ENCODE data around the gene NTF3.

Gene NTF3

DNA sequence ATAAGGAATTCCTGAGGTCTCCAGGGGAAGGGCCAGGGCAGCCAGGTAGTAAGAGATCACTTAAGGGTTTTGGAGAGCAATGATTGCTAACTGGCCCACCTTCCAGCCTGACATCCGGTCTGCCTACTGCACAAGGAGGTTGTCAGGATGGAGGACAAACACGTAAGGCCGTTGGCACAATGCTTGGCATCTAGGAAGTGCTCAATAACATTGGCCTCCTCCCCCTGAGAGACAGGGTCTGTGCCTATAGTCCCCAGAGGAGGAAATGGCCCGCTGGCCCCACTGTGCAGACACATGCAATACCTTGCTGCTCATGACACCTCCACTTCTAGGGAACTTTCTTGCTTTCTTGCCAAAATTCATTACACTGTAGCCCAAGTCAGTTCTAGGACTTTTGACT, 73.2 kb downstream of the NTF3 start:
- FAIRE-seq = no peak
- DNase-seq (ENCODE audit: insufficient read length, low spot score) = no peak
- TF ChIP-seq TAF1 (IDR thresholded peaks at IDR 0.05; ENCODE audit: low read depth, low read length) = no peak
- no peak for TF ChIP-seq POU2F2 (IDR thresholded peaks at IDR 0.05; ENCODE audit: low read depth, low read length)
- no peak for TF ChIP-seq POLR2A (IDR thresholded peaks at IDR 0.05; ENCODE audit: low read depth, low read length)
- no peak for TF ChIP-seq POLR2AphosphoS5 (IDR thresholded peaks at IDR 0.05; ENCODE audit: low read depth, low read length)
- TF ChIP-seq SPI1 (IDR thresholded peaks at IDR 0.05; ENCODE audit: low read depth, low read length) = no peak
- TF ChIP-seq PAX5 (IDR thresholded peaks at IDR 0.05; ENCODE audit: insufficient read depth, low read length, severe bottlenecking) = no peak

DNA sequence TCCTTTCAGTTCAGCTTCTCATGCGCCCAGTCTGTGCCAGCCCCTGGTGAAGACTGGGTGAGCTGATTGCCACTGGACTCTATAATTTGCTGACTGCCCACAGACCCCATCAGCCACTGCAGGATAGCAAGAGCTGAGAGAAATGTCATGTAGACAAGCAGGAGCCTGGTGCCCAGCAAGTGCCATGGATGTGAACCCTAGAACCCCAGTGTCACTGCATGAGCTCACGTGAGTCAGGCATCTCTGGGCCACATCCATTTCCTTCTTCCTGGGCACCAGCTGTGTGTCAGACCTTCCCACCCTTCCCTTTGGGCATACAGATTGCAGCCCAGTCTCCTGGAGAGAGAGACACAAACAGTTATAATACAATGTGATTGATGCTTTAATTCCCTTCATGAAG, 73.8 kb downstream of the NTF3 start:
- FAIRE-seq (no peak), DNase-seq (ENCODE audit: insufficient read length, low spot score) (no peak)
- TF ChIP-seq PAX5 (IDR thresholded peaks at IDR 0.05; ENCODE audit: insufficient read depth, low read length, severe bottlenecking) (no peak), SPI1 (IDR thresholded peaks at IDR 0.05; ENCODE audit: low read depth, low read length) (no peak), POLR2AphosphoS5 (IDR thresholded peaks at IDR 0.05; ENCODE audit: low read depth, low read length) (no peak), POLR2A (IDR thresholded peaks at IDR 0.05; ENCODE audit: low read depth, low read length) (no peak)

DNA sequence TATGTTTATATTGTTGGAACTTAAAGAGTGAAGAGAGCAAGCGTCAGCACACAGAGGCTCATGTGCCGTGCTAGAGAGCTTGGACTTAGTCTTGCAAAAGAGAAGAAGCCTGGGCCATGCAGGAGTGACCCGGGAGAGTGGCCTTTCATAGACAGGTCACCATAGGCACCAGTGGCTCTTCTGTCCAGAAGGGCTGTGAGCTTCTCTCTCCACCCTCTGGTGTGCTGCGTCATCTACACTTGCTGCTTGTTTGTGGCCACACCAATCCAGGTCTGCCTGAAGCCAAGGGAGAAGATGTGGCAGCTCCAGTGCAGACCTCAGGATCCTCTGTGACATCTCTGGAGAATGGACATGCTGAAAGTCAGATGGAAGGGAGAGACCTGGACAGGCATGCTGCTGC, 74.4 kb downstream of the NTF3 start:
- no peak for TF ChIP-seq SPI1 (IDR thresholded peaks at IDR 0.05; ENCODE audit: low read depth, low read length)
- TF ChIP-seq TAF1 (IDR thresholded peaks at IDR 0.05; ENCODE audit: low read depth, low read length) = no peak
- no peak for TF ChIP-seq POLR2AphosphoS5 (IDR thresholded peaks at IDR 0.05; ENCODE audit: low read depth, low read length)
- TF ChIP-seq POLR2A (IDR thresholded peaks at IDR 0.05; ENCODE audit: low read depth, low read length) = no peak
- no peak for TF ChIP-seq POU2F2 (IDR thresholded peaks at IDR 0.05; ENCODE audit: low read depth, low read length)
- TF ChIP-seq PAX5 (IDR thresholded peaks at IDR 0.05; ENCODE audit: insufficient read depth, low read length, severe bottlenecking) = no peak
- DNase-seq (ENCODE audit: insufficient read length, low spot score) (no peak), FAIRE-seq (no peak)

DNA sequence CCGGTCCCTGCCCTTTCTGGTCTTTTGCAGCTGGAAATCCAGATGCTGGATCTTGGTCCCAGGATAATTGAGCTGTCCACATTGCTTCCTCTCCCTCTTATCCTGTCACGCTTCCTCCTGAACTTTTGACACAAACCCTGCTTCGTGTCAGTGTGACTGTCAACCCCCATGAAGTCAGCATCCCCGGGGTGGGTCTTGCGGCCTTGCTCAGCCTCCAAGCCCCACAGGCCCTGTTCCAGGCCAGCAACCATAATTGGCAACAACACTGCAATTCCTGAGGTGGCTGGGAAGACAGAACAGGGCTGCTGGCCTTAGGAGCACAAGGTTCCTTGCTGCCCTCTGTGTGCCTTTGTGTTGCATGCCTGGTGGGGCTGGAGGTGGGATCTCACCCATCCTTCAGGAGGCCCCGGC, 74.9 kb downstream of the NTF3 start:
- DNase-seq (ENCODE audit: insufficient read length, low spot score) (no peak), FAIRE-seq (no peak)
- TF ChIP-seq POLR2A (IDR thresholded peaks at IDR 0.05; ENCODE audit: low read depth, low read length) = no peak
- TF ChIP-seq SPI1 (IDR thresholded peaks at IDR 0.05; ENCODE audit: low read depth, low read length) = no peak
- TF ChIP-seq TAF1 (IDR thresholded peaks at IDR 0.05; ENCODE audit: low read depth, low read length) = no peak
- no peak for TF ChIP-seq POU2F2 (IDR thresholded peaks at IDR 0.05; ENCODE audit: low read depth, low read length)
- no peak for TF ChIP-seq PAX5 (IDR thresholded peaks at IDR 0.05; ENCODE audit: insufficient read depth, low read length, severe bottlenecking)
- no peak for TF ChIP-seq POLR2AphosphoS5 (IDR thresholded peaks at IDR 0.05; ENCODE audit: low read depth, low read length)

DNA sequence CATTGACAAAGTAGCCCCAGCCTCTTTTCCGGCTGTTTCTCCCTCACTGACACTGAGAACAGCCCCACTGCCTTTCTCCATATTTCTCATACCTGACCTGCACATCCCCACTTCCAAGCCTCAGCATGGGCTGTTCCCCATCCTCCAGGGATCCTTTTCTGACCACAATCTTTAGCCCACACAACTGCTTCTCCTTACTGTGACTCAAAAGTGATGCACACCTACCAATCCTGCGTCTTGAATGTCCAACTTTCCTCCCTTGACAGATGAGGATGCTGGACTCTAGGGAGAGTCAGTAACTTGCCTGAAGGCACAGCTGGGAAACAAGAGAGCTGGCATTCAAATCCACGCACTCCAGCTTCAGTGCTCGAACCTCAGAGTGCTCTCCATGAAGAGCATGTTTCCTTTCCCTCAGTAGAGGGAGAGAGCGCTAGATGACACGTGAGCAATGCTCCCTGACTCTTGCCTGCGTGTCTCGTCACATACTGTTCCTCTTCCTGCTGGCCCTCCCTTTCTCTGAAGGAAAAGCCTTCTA, 75.6 kb downstream of the NTF3 start:
- FAIRE-seq = no peak
- no peak for DNase-seq (ENCODE audit: insufficient read length, low spot score)
- no peak for TF ChIP-seq POLR2A (IDR thresholded peaks at IDR 0.05; ENCODE audit: low read depth, low read length)
- no peak for TF ChIP-seq PAX5 (IDR thresholded peaks at IDR 0.05; ENCODE audit: insufficient read depth, low read length, severe bottlenecking)
- TF ChIP-seq SPI1 (IDR thresholded peaks at IDR 0.05; ENCODE audit: low read depth, low read length) = no peak
- TF ChIP-seq POU2F2 (IDR thresholded peaks at IDR 0.05; ENCODE audit: low read depth, low read length) = no peak
- no peak for TF ChIP-seq TAF1 (IDR thresholded peaks at IDR 0.05; ENCODE audit: low read depth, low read length)
- no peak for TF ChIP-seq POLR2AphosphoS5 (IDR thresholded peaks at IDR 0.05; ENCODE audit: low read depth, low read length)

DNA sequence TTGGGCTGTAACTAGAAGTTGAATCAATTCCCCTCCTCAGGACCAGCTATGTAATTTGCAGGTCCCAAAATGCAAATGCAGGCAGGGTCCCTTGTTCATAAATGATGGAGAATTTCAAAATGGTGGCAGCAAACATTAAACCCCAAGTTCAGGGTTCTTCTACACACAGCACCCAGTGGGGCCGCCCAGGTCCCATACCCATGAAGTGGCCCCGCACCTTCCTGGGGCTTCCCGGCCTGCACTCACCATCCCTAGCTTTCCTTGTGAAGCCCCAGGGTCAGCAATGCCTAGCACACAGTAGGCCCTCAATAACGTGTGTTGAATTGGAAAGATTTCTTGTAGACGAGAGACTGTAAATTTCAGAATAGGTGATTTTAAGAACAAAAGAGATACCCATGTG, 76.0 kb downstream of the NTF3 start:
- FAIRE-seq (no peak), DNase-seq (ENCODE audit: insufficient read length, low spot score) (no peak)
- TF ChIP-seq PAX5 (IDR thresholded peaks at IDR 0.05; ENCODE audit: insufficient read depth, low read length, severe bottlenecking) = no peak
- TF ChIP-seq SPI1 (IDR thresholded peaks at IDR 0.05; ENCODE audit: low read depth, low read length) = no peak
- no peak for TF ChIP-seq TAF1 (IDR thresholded peaks at IDR 0.05; ENCODE audit: low read depth, low read length)
- TF ChIP-seq POLR2A (IDR thresholded peaks at IDR 0.05; ENCODE audit: low read depth, low read length) = no peak
- TF ChIP-seq POU2F2 (IDR thresholded peaks at IDR 0.05; ENCODE audit: low read depth, low read length) = no peak
- no peak for TF ChIP-seq POLR2AphosphoS5 (IDR thresholded peaks at IDR 0.05; ENCODE audit: low read depth, low read length)

DNA sequence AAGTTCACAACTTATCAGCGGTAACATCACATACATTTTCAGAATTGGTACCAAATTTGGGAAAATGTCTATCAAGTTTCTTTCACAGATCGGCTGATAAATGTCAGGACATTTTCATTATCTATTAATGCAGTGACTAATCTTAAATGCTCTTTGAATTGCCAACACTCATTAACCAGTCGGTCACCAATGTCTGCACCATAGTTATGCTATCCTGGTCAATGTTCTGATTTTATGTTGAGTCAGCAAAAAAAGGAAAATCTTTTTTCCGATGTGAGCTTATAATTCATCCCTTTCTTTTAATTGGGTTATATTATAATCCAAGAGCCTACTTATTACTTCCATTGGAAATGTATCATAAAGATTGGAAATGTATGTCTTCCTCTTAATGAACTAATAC, 77.2 kb downstream of the NTF3 start:
- TF ChIP-seq POLR2A (IDR thresholded peaks at IDR 0.05; ENCODE audit: low read depth, low read length) (no peak), SPI1 (IDR thresholded peaks at IDR 0.05; ENCODE audit: low read depth, low read length) (no peak), POLR2AphosphoS5 (IDR thresholded peaks at IDR 0.05; ENCODE audit: low read depth, low read length) (no peak), PAX5 (IDR thresholded peaks at IDR 0.05; ENCODE audit: insufficient read depth, low read length, severe bottlenecking) (no peak), POU2F2 (IDR thresholded peaks at IDR 0.05; ENCODE audit: low read depth, low read length) (no peak), TAF1 (IDR thresholded peaks at IDR 0.05; ENCODE audit: low read depth, low read length) (no peak)
- DNase-seq (ENCODE audit: insufficient read length, low spot score) (no peak), FAIRE-seq (no peak)

DNA sequence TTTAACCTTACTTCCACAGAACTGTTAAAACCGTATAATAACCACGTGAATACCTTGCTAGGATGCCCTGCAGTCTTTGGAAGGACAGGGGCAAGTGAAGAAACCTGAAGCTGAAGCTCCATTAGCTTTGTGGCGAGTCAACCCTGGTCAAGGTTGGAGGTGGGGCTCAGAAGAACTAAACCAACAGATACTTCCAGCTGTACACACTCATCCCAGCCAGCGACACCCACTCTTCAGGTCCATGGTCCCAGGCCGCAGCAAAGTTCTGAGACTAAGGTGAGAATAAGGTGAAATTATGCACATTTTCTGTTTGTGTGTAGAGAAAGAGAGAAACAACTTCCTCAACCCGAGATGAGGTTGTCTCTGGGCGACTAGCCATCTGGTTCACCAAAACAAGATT, 77.6 kb downstream of the NTF3 start:
- DNase-seq (ENCODE audit: insufficient read length, low spot score) (no peak), FAIRE-seq (no peak)
- no peak for TF ChIP-seq POU2F2 (IDR thresholded peaks at IDR 0.05; ENCODE audit: low read depth, low read length)
- no peak for TF ChIP-seq POLR2AphosphoS5 (IDR thresholded peaks at IDR 0.05; ENCODE audit: low read depth, low read length)
- TF ChIP-seq TAF1 (IDR thresholded peaks at IDR 0.05; ENCODE audit: low read depth, low read length) = no peak
- no peak for TF ChIP-seq SPI1 (IDR thresholded peaks at IDR 0.05; ENCODE audit: low read depth, low read length)
- no peak for TF ChIP-seq POLR2A (IDR thresholded peaks at IDR 0.05; ENCODE audit: low read depth, low read length)
- no peak for TF ChIP-seq PAX5 (IDR thresholded peaks at IDR 0.05; ENCODE audit: insufficient read depth, low read length, severe bottlenecking)

DNA sequence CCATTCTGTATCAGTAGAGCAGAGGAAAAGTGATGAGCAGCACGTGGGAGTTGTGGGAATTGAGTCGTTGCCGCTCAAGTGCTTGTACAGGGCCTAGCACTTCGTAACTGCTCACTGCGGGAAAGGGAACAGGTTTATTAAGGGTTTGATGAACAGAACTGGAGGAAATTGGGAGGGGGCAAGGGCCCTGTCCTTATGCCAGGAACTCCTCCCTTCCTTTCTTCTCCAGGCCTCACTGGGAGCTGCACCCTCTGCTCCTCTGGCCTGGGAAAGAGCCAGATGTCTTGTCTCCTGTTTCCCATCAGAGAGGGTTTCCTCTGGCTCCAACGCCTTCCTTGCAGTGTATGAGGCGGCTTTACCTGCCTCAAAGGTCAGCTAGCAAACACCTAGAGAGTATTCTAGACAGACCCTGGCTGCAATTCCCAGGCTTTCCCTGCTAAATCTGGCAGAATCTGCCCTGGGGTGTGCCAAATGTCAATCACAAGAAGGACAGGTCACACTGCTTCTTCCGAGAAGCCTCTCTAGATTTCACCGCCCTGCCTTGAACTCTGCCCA, 78.4 kb downstream of the NTF3 start:
- FAIRE-seq (no peak), DNase-seq (ENCODE audit: insufficient read length, low spot score) (no peak)

More for the DNA sequence above, 78.4 kb downstream of the NTF3 start:
- TF ChIP-seq TAF1 (IDR thresholded peaks at IDR 0.05; ENCODE audit: low read depth, low read length) = no peak
- no peak for TF ChIP-seq POU2F2 (IDR thresholded peaks at IDR 0.05; ENCODE audit: low read depth, low read length)
- TF ChIP-seq POLR2AphosphoS5 (IDR thresholded peaks at IDR 0.05; ENCODE audit: low read depth, low read length) = no peak
- TF ChIP-seq SPI1 (IDR thresholded peaks at IDR 0.05; ENCODE audit: low read depth, low read length) = no peak
- no peak for TF ChIP-seq PAX5 (IDR thresholded peaks at IDR 0.05; ENCODE audit: insufficient read depth, low read length, severe bottlenecking)
- TF ChIP-seq POLR2A (IDR thresholded peaks at IDR 0.05; ENCODE audit: low read depth, low read length) = no peak
